NCI-H1417 treated with DMSO at 0.1 percent for 48 hours (cell line): ENCODE results near the gene STK40.

Source experiments
- DNase-seq: peaks from one replicate; lab custom pipeline; 2025; lab: John Stamatoyannopoulos, UW

STK40 gene

GRCh38 chr1:36398370-36398977, 12.8 kb upstream of the STK40 start:
- DNase-seq = no peak

- peak; percentile 58 for DNase-seq
Measured at GRCh38 chr1:36397378-36398230, 11.9 kb upstream of the STK40 start, which contains the start of gene LSM10. Gene LSM10, minus strand, starts transcription at chr1:36397908. Its CDS starts 3,779 bp downstream, at chr1:36394129.

- DNase-seq = no peak
Measured at GRCh38 chr1:36397083-36397377, 11.3 kb upstream of the STK40 start.

GRCh38 chr1:36396359-36396758, 10.6 kb upstream of the STK40 start:
- no peak for DNase-seq

GRCh38 chr1:36393686-36394085, 8.0 kb upstream of the STK40 start:
- no peak for DNase-seq

GRCh38 chr1:36392836-36393235, 7.1 kb upstream of the STK40 start:
- DNase-seq = no peak

GRCh38 chr1:36391271-36391670, 5.5 kb upstream of the STK40 start:
- DNase-seq = no peak

GRCh38 chr1:36390411-36390810, 4.7 kb upstream of the STK40 start:
- no peak for DNase-seq

- no peak for DNase-seq
Measured at GRCh38 chr1:36389999-36390398, 4.3 kb upstream of the STK40 start.

- DNase-seq = no peak
Measured at GRCh38 chr1:36389261-36389660, 3.5 kb upstream of the STK40 start.

- no peak for DNase-seq
Measured at GRCh38 chr1:36387141-36387949, 1.6 kb upstream of the STK40 start.

GRCh38 chr1:36386265-36387140, 779 bp upstream of the STK40 start:
- DNase-seq = peak; percentile 37

- no peak for DNase-seq
Measured at GRCh38 chr1:36384542-36385409, 948 bp downstream of the STK40 start.

GRCh38 chr1:36383240-36383639, 2.5 kb downstream of the STK40 start:
- DNase-seq = no peak

- DNase-seq = no peak
Measured at GRCh38 chr1:36382669-36383068, 3.1 kb downstream of the STK40 start.

GRCh38 chr1:36382231-36382630, 3.5 kb downstream of the STK40 start:
- no peak for DNase-seq

GRCh38 chr1:36381405-36381804, 4.3 kb downstream of the STK40 start:
- no peak for DNase-seq

GRCh38 chr1:36380782-36381181, 4.9 kb downstream of the STK40 start:
- DNase-seq = no peak

- no peak for DNase-seq
Measured at GRCh38 chr1:36380143-36380619, 5.5 kb downstream of the STK40 start.

- DNase-seq = no peak
Measured at GRCh38 chr1:36377791-36378492, 7.8 kb downstream of the STK40 start.
